T-cell (primary cell): ENCODE data around the gene MYOM1. TPM values are rescaled to one million over a fixed set of nuclear protein-coding genes. Genes with fewer than 3 reads are reported as not detected.
A peak's percentile ranks its signal among the peaks of the same experiment; 100 is the strongest.

ENCODE experiments used
- ATAC-seq, 4 experiments: fragments of 200-7000 bp in 3 of 4; fragments of 150-1000 bp in 1 of 4; cut with Tn5 transposase; replicated peaks in 1 of 4; 1 replicate in 3 of 4; 2 replicates in 1 of 4; pipeline ENCODE4 v1.10.0; 2021; ENCODE audit warnings: moderate library complexity in 3 of 4, mild to moderate bottlenecking in 2 of 4, moderate number of reproducible peaks in 1 of 4
- CTCF ChIA-PET, 2 donors: fragments of 300-600 bp; sonication (Branson Sonifier 250); formaldehyde crosslinking; loops; one replicate each; lab custom pipeline; 2022; ENCODE audit warnings: antibody characterized with exemption in 2 of 2; lab: Charles Lee
- POLR2A ChIA-PET, 2 donors: fragments of 300-600 bp; sonication (Branson Sonifier 250); formaldehyde crosslinking; loops; one replicate each; lab custom pipeline; 2022; ENCODE audit warnings: antibody characterized with exemption in 2 of 2; lab: Charles Lee
- DNase-seq, 35 experiments: peaks; one replicate each; pipeline versions ENCODE4 v3.0.0 to v3.0.0-alpha.2; 2013 to 2023
- H3K27ac ChIP-seq: one replicate; pipeline ENCODE4 v1.5.1; 2013; ENCODE audit warnings: low read length
- H3K27me3 ChIP-seq, 2 experiments: replicated peaks in 1 of 2; 1 replicate in 1 of 2; 2 replicates in 1 of 2; pipeline versions ENCODE4 v1.6.1 to v1.7.0; 2013; ENCODE audit warnings: low read length in 1 of 2, mixed read lengths in 1 of 2; ENCODE audit not compliant: control insufficient read depth in 2 of 2, insufficient read depth in 2 of 2; ENCODE audit errors: extremely low read depth in 1 of 2
- H3K36me3 ChIP-seq, 2 donors: 1 replicate in 1 of 2; 2 replicates in 1 of 2; pipeline versions ENCODE4 v1.6.1 to v1.7.0; 2013; ENCODE audit warnings: low read length in 1 of 2; ENCODE audit not compliant: control insufficient read depth in 2 of 2, insufficient read depth in 1 of 2; ENCODE audit errors: extremely low read depth in 1 of 2
- H3K4me1 ChIP-seq, 2 experiments: 1 replicate in 1 of 2; 2 replicates in 1 of 2; pipeline versions ENCODE4 v1.6.1 to v1.7.0; 2013; ENCODE audit warnings: low read length in 2 of 2, mixed read lengths in 1 of 2; ENCODE audit not compliant: insufficient read depth in 2 of 2, control insufficient read depth in 1 of 2; ENCODE audit errors: extremely low read depth in 1 of 2
- H3K4me3 ChIP-seq, 2 donors: 1 replicate in 1 of 2; 2 replicates in 1 of 2; pipeline versions ENCODE4 v1.5.1 to v1.7.0; 2013; ENCODE audit warnings: mild to moderate bottlenecking in 2 of 2, low read length in 1 of 2, moderate library complexity in 1 of 2; ENCODE audit not compliant: control insufficient read depth in 1 of 2; ENCODE audit errors: extremely low read depth in 1 of 2
- H3K9me3 ChIP-seq: 2 replicates; pipeline ENCODE4 v1.7.0; 2013
- H3K27ac Mint-ChIP-seq, 2 donors: one replicate each; pipeline ENCODE4 v1.8.0; 2020 to 2021; ENCODE audit warnings: mild to moderate bottlenecking in 2 of 2, mixed read lengths in 2 of 2
- H3K27me3 Mint-ChIP-seq, 2 donors: one replicate each; pipeline ENCODE4 v1.8.0; 2021 to 2022; ENCODE audit warnings: mixed read lengths in 2 of 2
- H3K36me3 Mint-ChIP-seq: one replicate; pipeline ENCODE4 v1.8.0; 2021; ENCODE audit warnings: mixed read lengths
- H3K4me1 Mint-ChIP-seq, 3 donors: one replicate each; pipeline ENCODE4 v1.8.0; 2020 to 2022; ENCODE audit warnings: mixed read lengths in 3 of 3, mild to moderate bottlenecking in 1 of 3
- H3K4me3 Mint-ChIP-seq, 3 donors: one replicate each; pipeline ENCODE4 v1.8.0; 2020 to 2022; ENCODE audit warnings: mild to moderate bottlenecking in 3 of 3, mixed read lengths in 3 of 3, moderate library complexity in 3 of 3
- H3K9me3 Mint-ChIP-seq, 3 donors: one replicate each; pipeline ENCODE4 v1.8.0; 2020 to 2022; ENCODE audit warnings: mixed read lengths in 3 of 3
- WGBS: methylation state at CpG from one replicate; pipeline ENCODE4 v1.1.5; 2013; ENCODE audit warnings: missing lambda C conversion rate; ENCODE audit not compliant: insufficient coverage; 5-methylcytosine and 5-hydroxymethylcytosine counted together
- total RNA-seq, 35 experiments: library from RNA in 6 of 35; stranded (reverse) in 6 of 35; fragments of 120-200 nt in 1 of 35; gene quantifications; one replicate each; pipeline versions ENCODE4 v1.2.1 to v1.2.4 and lab custom pipeline; 2013 to 2026

MYOM1 gene
- total RNA-seq, 5 donors from 2014 or later (not counting 1 experiment from before 2014, with no cell fraction given): 0.98 to 7.0 (median 1.9) TPM

- H3K27ac ChIP-seq: no peak overlapping the region
- WGBS: 100% methylated on average over 1 of the region's 5 CpGs
- H3K27me3 ChIP-seq: no peaks in the 10 kb centered on the region
- no peak for ATAC-seq
- Mint-ChIP-seq H3K27ac (no peak overlapping the region), H3K9me3 (no peaks in the 10 kb centered on the region), H3K36me3 (peaks cover 6% of the 10 kb centered on the region), H3K4me3 (no peak overlapping the region), H3K4me1 (no peaks in the 10 kb centered on the region), H3K27me3 (no peaks in the 10 kb centered on the region)
- no peak for DNase-seq
- H3K4me3 ChIP-seq: no peak overlapping the region
- ChIA-PET CTCF (no interaction called here), POLR2A (interaction anchor here in 1 of 2 donors (0.6 kb wide), 1 partner anchor 49 kb away, joined by 4 read pairs; no protein-coding TSS in a partner anchor)
- no peaks in the 10 kb centered on the region for H3K9me3 ChIP-seq
- H3K4me1 ChIP-seq: no peaks in the 10 kb centered on the region
- H3K36me3 ChIP-seq: no peaks in the 10 kb centered on the region
Observed at GRCh38 chr18:3157086-3157485, 62.7 kb downstream of the MYOM1 start.

- H3K4me1 Mint-ChIP-seq: peaks cover 0 to 4% (median 3%) of the 10 kb centered on the region in 3 donors
- DNase-seq (no peak), ATAC-seq (no peak)
- Histone ChIP-seq H3K27me3 (no peaks in the 10 kb centered on the region), H3K4me3 (no peak overlapping the region), H3K9me3 (no peaks in the 10 kb centered on the region), H3K36me3 (no peaks in the 10 kb centered on the region), H3K27ac (no peak overlapping the region), H3K4me1 (peaks cover 0 to 2% of the 10 kb centered on the region in 2 experiments)
- no peaks in the 10 kb centered on the region for H3K9me3 Mint-ChIP-seq
- no peak overlapping the region for H3K27ac Mint-ChIP-seq
- POLR2A ChIA-PET: interaction anchor here in 1 of 2 donors (0.6 kb wide), 1 partner anchor 49 kb away, joined by 4 read pairs; no protein-coding TSS in a partner anchor
- H3K4me3 Mint-ChIP-seq: no peak overlapping the region
- H3K27me3 Mint-ChIP-seq: no peaks in the 10 kb centered on the region
- WGBS: no CpG with 5 or more reads among the region's 1 CpG
- peaks cover 4% of the 10 kb centered on the region for H3K36me3 Mint-ChIP-seq
- CTCF ChIA-PET: interaction anchor here (0.5 to 1.1 kb wide), 4 partner anchors 10 to 223 kb away, joined by 3 to 4 read pairs (median 4); no protein-coding TSS in a partner anchor
Observed at GRCh38 chr18:3156325-3156640, 63.5 kb downstream of the MYOM1 start.

DNA sequence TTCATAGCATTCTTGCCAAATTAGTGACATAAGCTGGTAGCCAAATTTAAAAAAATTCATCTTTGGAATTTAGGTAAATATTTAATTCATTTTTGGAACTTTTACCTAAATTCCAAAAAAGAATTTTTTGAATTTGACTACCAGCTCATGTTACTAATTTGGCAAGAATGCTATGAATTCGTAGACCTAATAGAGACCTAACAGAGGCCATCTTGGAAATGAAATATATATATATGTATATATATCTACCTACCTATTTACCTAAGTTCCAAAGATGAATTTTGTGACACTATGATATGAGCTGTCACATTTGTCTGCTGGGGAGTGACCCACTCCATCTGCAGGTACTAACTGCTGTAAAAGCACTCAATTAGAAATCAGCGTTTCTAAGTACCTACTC lies 65.6 kb downstream of the MYOM1 start:
- no peaks in the 10 kb centered on the region for H3K36me3 ChIP-seq
- no peaks in the 10 kb centered on the region for H3K27me3 Mint-ChIP-seq
- no peak for ATAC-seq
- no peak overlapping the region for H3K4me3 Mint-ChIP-seq
- ChIA-PET CTCF (interaction anchor here in 1 of 2 donors (1.2 kb wide), 1 partner anchor 92 kb away, joined by 4 read pairs; no protein-coding TSS in a partner anchor), POLR2A (interaction anchor here in 1 of 2 donors (0.5 kb wide), 1 partner anchor 92 kb away, joined by 3 read pairs; no protein-coding TSS in a partner anchor)
- WGBS: no CpG with 5 or more reads among the region's 2 CpGs
- H3K36me3 Mint-ChIP-seq: no peaks in the 10 kb centered on the region
- H3K4me1 Mint-ChIP-seq: peaks cover 0 to 10% (median 6%) of the 10 kb centered on the region in 3 donors
- no peaks in the 10 kb centered on the region for H3K9me3 ChIP-seq
- no peaks in the 10 kb centered on the region for H3K27me3 ChIP-seq
- no peaks in the 10 kb centered on the region for H3K9me3 Mint-ChIP-seq
- peaks cover 0 to 2% of the 10 kb centered on the region in 2 experiments for H3K4me1 ChIP-seq
- no peak overlapping the region for H3K27ac Mint-ChIP-seq
- H3K4me3 ChIP-seq: no peak overlapping the region
- no peak overlapping the region for H3K27ac ChIP-seq
- no peak for DNase-seq

DNA sequence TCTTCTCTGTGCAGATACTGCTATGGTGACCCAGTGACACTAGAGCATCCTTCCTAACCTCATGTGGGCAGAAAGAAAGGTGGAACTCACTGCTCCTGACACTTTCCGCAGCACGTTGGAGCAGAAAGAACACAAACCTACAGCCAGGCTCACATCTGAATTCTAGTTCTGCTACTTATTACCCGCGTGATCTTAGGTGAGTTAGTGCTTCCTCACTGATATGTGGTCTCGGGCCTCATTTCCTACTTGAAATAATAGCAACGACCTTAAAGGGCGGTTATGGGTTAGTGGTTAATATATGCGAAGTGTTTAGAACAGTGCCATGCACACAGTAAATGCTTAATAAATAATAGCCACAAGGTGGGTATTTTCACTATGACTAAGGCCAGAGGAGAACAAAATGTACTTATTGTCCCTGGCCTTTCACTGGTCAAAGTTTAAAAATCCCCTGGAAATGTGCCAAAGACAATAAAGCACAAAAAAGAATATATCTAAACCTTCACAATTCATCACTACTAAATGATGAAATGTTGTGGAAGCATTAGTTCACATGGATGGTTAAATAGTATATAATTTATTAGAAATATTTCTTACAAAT lies 66.6 kb downstream of the MYOM1 start:
- no peak overlapping the region for H3K27ac ChIP-seq
- ChIA-PET POLR2A (no interaction called here), CTCF (interaction anchor here (1.0 to 2.7 kb wide), 6 partner anchors 9 to 526 kb away, joined by 3 to 42 read pairs (median 14); no protein-coding TSS in a partner anchor)
- Mint-ChIP-seq H3K4me1 (peaks cover 0 to 10% (median 6%) of the 10 kb centered on the region in 3 donors), H3K36me3 (peaks cover 1% of the 10 kb centered on the region), H3K27ac (no peak overlapping the region), H3K9me3 (no peaks in the 10 kb centered on the region), H3K4me3 (no peak overlapping the region), H3K27me3 (no peaks in the 10 kb centered on the region)
- DNase-seq: peak in 1 of 35 experiments; percentile 8
- no peak for ATAC-seq
- H3K36me3 ChIP-seq: no peaks in the 10 kb centered on the region
- 78% methylated on average over 6 of the region's 8 CpGs for WGBS
- H3K27me3 ChIP-seq: no peaks in the 10 kb centered on the region
- H3K9me3 ChIP-seq: no peaks in the 10 kb centered on the region
- no peak overlapping the region for H3K4me3 ChIP-seq
- H3K4me1 ChIP-seq: peaks cover 0 to 2% of the 10 kb centered on the region in 2 experiments

DNA sequence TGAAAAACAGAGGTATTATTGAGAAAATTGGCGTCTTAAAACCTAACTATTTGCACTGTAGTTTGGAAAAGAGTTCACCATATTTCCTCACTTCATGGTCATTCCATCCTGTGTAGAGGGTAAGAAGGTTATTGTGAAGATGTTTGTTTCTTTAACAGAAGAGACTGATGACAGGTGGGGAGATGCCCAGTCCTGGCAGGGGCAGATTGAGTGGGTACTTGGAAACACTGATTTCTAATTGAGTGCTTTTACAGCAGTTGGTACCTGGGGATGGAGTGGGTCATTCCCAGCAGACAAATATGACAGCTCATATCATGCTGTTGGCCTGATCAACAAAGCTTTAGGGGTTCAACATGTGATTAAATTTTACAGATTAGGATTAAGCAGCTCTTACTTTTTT lies 67.5 kb downstream of the MYOM1 start:
- no CpG with 5 or more reads among the region's 1 CpG for WGBS
- Mint-ChIP-seq H3K27ac (no peak overlapping the region), H3K27me3 (no peaks in the 10 kb centered on the region), H3K9me3 (no peaks in the 10 kb centered on the region), H3K4me3 (no peak overlapping the region), H3K4me1 (peaks cover 0 to 10% (median 6%) of the 10 kb centered on the region in 3 donors), H3K36me3 (peaks cover 2% of the 10 kb centered on the region)
- Histone ChIP-seq H3K4me1 (peaks cover 0 to 2% of the 10 kb centered on the region in 2 experiments), H3K27me3 (no peaks in the 10 kb centered on the region), H3K27ac (no peak overlapping the region), H3K9me3 (no peaks in the 10 kb centered on the region), H3K36me3 (no peaks in the 10 kb centered on the region), H3K4me3 (no peak overlapping the region)
- ChIA-PET POLR2A (interaction anchor here in 1 of 2 donors (0.6 kb wide), 1 partner anchor 158 kb away, joined by 3 read pairs; no protein-coding TSS in a partner anchor), CTCF (interaction anchor here (0.6 to 2.7 kb wide), 15 partner anchors 8 to 525 kb away, joined by 3 to 42 read pairs (median 4); no protein-coding TSS in a partner anchor)
- DNase-seq (no peak), ATAC-seq (no peak)

DNA sequence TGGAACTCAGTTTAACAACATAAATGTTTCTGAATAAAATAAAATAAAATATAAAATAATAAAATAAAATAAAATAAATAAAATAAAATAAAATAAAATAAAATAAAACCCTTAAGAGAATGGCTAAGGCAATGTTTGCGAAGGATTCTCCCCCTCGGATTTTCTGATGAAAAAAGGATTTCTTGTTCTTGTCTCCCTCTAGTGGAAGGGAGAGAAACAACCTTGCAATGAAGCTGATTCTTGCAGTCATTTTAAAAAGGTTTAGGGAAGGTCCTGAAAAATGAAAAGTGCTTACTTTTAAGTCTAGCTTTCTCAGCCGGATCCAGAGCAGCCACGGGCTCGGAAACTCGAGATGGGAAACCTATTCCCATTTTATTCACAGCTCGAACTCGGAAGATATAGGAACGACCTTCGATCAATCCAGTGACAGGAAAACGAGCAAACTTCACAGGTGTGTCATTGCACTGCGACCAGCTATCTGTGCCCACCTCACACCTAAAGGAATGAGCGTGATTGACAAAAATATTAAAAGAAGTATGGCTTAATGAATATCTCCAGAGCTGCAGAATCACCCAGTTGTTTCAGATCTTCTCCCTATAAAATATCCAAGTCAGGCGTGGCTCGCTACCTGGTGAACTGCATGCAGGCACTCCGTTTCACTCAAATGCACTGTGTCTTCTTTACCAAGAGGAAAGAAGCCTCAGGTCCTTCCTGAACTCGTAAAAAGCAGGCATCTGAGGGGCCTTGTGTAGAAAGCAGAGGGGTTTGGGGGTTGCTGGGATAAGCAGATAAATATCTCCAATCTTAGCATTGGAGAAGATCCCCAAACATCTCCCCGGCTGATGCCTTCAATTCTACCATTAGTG lies 68.1 kb downstream of the MYOM1 start:
- peaks cover 0 to 2% of the 10 kb centered on the region in 2 experiments for H3K4me1 ChIP-seq
- POLR2A ChIA-PET: interaction anchor here in 1 of 2 donors (0.6 kb wide), 2 partner anchors 157 to 462 kb away, joined by 3 read pairs; no protein-coding TSS in a partner anchor
- no peak overlapping the region for H3K4me3 ChIP-seq
- H3K36me3 ChIP-seq: no peaks in the 10 kb centered on the region
- H3K4me3 Mint-ChIP-seq: no peak overlapping the region
- DNase-seq (peak in 1 of 35 experiments; percentile 60), ATAC-seq (no peak)
- no peaks in the 10 kb centered on the region for H3K9me3 ChIP-seq
- no peak overlapping the region for H3K27ac ChIP-seq
- no peaks in the 10 kb centered on the region for H3K27me3 Mint-ChIP-seq
- no CpG with 5 or more reads among the region's 18 CpGs for WGBS
- H3K27me3 ChIP-seq: no peaks in the 10 kb centered on the region
- H3K4me1 Mint-ChIP-seq: peaks cover 0 to 10% (median 6%) of the 10 kb centered on the region in 3 donors
- CTCF ChIA-PET: interaction anchor here (0.5 to 2.7 kb wide), 30 partner anchors 9 to 525 kb away, joined by 3 to 42 read pairs (median 4); no protein-coding TSS in a partner anchor
- H3K36me3 Mint-ChIP-seq: peaks cover 2% of the 10 kb centered on the region
- no peaks in the 10 kb centered on the region for H3K9me3 Mint-ChIP-seq
- no peak overlapping the region for H3K27ac Mint-ChIP-seq
